HEK293 (cell line): ENCODE data around the gene NEK6.

ENCODE experiments used
- CTCF ChIA-PET: fragments of 350-600 bp; formaldehyde crosslinking; extraction: SDS; loops from one replicate; lab custom pipeline; 2021; ENCODE audit warnings: antibody characterized with exemption; lab: Yijun Ruan, JAX
- POLR2A ChIA-PET: fragments of 300-600 bp; formaldehyde crosslinking; extraction: SDS; loops from one replicate; lab custom pipeline; 2020; ENCODE audit warnings: antibody characterized with exemption, inconsistent platforms; lab: Yijun Ruan, JAX
- H3K27ac ChIP-seq: fragments of 200-500 bp; sonication (Bioruptor generic); 2 replicates; pipeline ENCODE4 v1.5.1; 2014; ENCODE audit warnings: low read depth, low read length, control low read depth, inconsistent platforms; ENCODE audit errors: extremely low read depth
- H3K36me3 ChIP-seq, 2 experiments: fragments of 200-500 bp in 1 of 2; sonication (Bioruptor generic) in 1 of 2; 1 replicate in 1 of 2; 2 replicates in 1 of 2; pipeline ENCODE4 v1.5.1; 2014 to 2017; ENCODE audit warnings: inconsistent platforms in 2 of 2, low read length in 2 of 2; ENCODE audit not compliant: control insufficient read depth in 2 of 2, insufficient read depth in 1 of 2
- H3K4me1 ChIP-seq: fragments of 200-500 bp; sonication (Bioruptor generic); 2 replicates; pipeline ENCODE4 v1.5.1; 2014; ENCODE audit warnings: mild to moderate bottlenecking, low read length, inconsistent platforms; ENCODE audit not compliant: control insufficient read depth, insufficient read depth
- H3K4me3 ChIP-seq: 2 replicates; pipeline ENCODE4 v1.5.1; 2011; ENCODE audit warnings: low read depth, mild to moderate bottlenecking, control low read depth, low read length, moderate library complexity
- H3K9me3 ChIP-seq: fragments of 200-500 bp; sonication (Bioruptor generic); 2 replicates; pipeline ENCODE4 v1.5.1; 2014; ENCODE audit warnings: low read depth, low read length, inconsistent platforms; ENCODE audit not compliant: control insufficient read depth, insufficient read depth
- GLIS1 ChIP-seq: fragments of 450-650 bp; formaldehyde crosslinking; IDR thresholded peaks from 2 replicates; pipeline ENCODE4 v1.5.1; 2016; ENCODE audit warnings: missing biosample characterization, missing genetic modification characterization
- HIC1 ChIP-seq: fragments of 450-650 bp; formaldehyde crosslinking; IDR thresholded peaks from 2 replicates; pipeline ENCODE4 v1.5.1; 2016; ENCODE audit warnings: missing biosample characterization, missing genetic modification characterization
- HOXC10 ChIP-seq: sonication (generic); formaldehyde crosslinking; IDR thresholded peaks from 2 replicates; pipeline ENCODE4 v1.8.1; 2023; ENCODE audit warnings: mild to moderate bottlenecking, missing genetic modification reagents
- KLF8 ChIP-seq: fragments of 450-650 bp; formaldehyde crosslinking; IDR thresholded peaks from 2 replicates; pipeline ENCODE4 v1.5.1; 2016; ENCODE audit warnings: missing biosample characterization, missing genetic modification characterization
- SP3 ChIP-seq: fragments of 450-650 bp; formaldehyde crosslinking; IDR thresholded peaks from 2 replicates; pipeline ENCODE4 v1.5.1; 2016; ENCODE audit warnings: missing biosample characterization, missing genetic modification characterization
- SP7 ChIP-seq: fragments of 450-650 bp; formaldehyde crosslinking; IDR thresholded peaks from 2 replicates; pipeline ENCODE4 v1.5.1; 2016; ENCODE audit warnings: missing biosample characterization, missing genetic modification characterization
- YY2 ChIP-seq: fragments of 450-650 bp; formaldehyde crosslinking; IDR thresholded peaks from 2 replicates; pipeline ENCODE4 v1.5.1; 2016; ENCODE audit warnings: missing biosample characterization, missing genetic modification characterization
- ZBTB10 ChIP-seq: fragments of 450-650 bp; formaldehyde crosslinking; IDR thresholded peaks from 2 replicates; pipeline ENCODE4 v1.5.1; 2016; ENCODE audit warnings: missing biosample characterization, missing genetic modification characterization
- ZBTB48 ChIP-seq: fragments of 450-650 bp; formaldehyde crosslinking; IDR thresholded peaks from 2 replicates; pipeline ENCODE4 v1.5.1; 2016; ENCODE audit warnings: missing biosample characterization, missing genetic modification characterization
- ZBTB7A ChIP-seq: fragments of 450-650 bp; formaldehyde crosslinking; IDR thresholded peaks from 2 replicates; pipeline ENCODE4 v1.5.1; 2016; ENCODE audit warnings: low read depth, missing biosample characterization, missing genetic modification characterization
- ZNF132 ChIP-seq: fragments of 450-650 bp; formaldehyde crosslinking; IDR thresholded peaks from 2 replicates; pipeline ENCODE4 v1.5.1; 2017; ENCODE audit warnings: missing biosample characterization, missing genetic modification characterization, borderline replicate concordance
- ZNF133 ChIP-seq: fragments of 450-650 bp; formaldehyde crosslinking; IDR thresholded peaks from 2 replicates; pipeline ENCODE4 v1.5.1; 2016; ENCODE audit warnings: missing biosample characterization, missing genetic modification characterization
- ZNF169 ChIP-seq: fragments of 450-650 bp; formaldehyde crosslinking; IDR thresholded peaks from 2 replicates; pipeline ENCODE4 v1.5.1; 2016; ENCODE audit warnings: missing biosample characterization, missing genetic modification characterization
- ZNF175 ChIP-seq: fragments of 450-650 bp; formaldehyde crosslinking; IDR thresholded peaks from 2 replicates; pipeline ENCODE4 v1.5.1; 2016; ENCODE audit warnings: missing biosample characterization, missing genetic modification characterization
- ZNF211 ChIP-seq: fragments of 450-650 bp; formaldehyde crosslinking; IDR thresholded peaks from 2 replicates; pipeline ENCODE4 v1.5.1; 2016; ENCODE audit warnings: low read depth, missing biosample characterization, missing genetic modification characterization
- ZNF280C ChIP-seq: fragments of 450-650 bp; formaldehyde crosslinking; IDR thresholded peaks from 2 replicates; pipeline ENCODE4 v1.5.1; 2016; ENCODE audit warnings: missing biosample characterization, missing genetic modification characterization
- ZNF596 ChIP-seq: fragments of 450-650 bp; IDR thresholded peaks from 2 replicates; pipeline ENCODE4 v1.5.0; 2018; ENCODE audit warnings: missing biosample characterization, mild to moderate bottlenecking, missing genetic modification characterization, moderate library complexity
- ZNF658 ChIP-seq: fragments of 450-650 bp; formaldehyde crosslinking; IDR thresholded peaks from 2 replicates; pipeline ENCODE4; 2016; ENCODE audit warnings: missing biosample characterization, missing genetic modification characterization
- ZNF692 ChIP-seq: fragments of 450-650 bp; formaldehyde crosslinking; IDR thresholded peaks from 2 replicates; pipeline ENCODE4 v1.5.1; 2016; ENCODE audit warnings: missing biosample characterization, missing genetic modification characterization
- ZNF792 ChIP-seq: fragments of 450-650 bp; formaldehyde crosslinking; IDR thresholded peaks from 2 replicates; pipeline ENCODE4 v1.5.1; 2016; ENCODE audit warnings: missing biosample characterization, missing genetic modification characterization
- ZSCAN16 ChIP-seq: fragments of 450-650 bp; formaldehyde crosslinking; IDR thresholded peaks from 2 replicates; pipeline ENCODE4 v1.5.1; 2016; ENCODE audit warnings: missing biosample characterization, missing genetic modification characterization
- ZSCAN5A ChIP-seq: fragments of 450-650 bp; formaldehyde crosslinking; IDR thresholded peaks from 2 replicates; pipeline ENCODE4 v1.5.1; 2016; ENCODE audit warnings: missing biosample characterization, missing genetic modification characterization

Gene NEK6

GRCh38 chr9:124268661-124269060, 10.9 kb downstream of the NEK6 start:
- no peak overlapping the region for H3K4me3 ChIP-seq
- H3K4me1 ChIP-seq: no peaks in the 10 kb centered on the region
- H3K36me3 ChIP-seq: peaks cover 0 to 3% of the 10 kb centered on the region in 2 experiments; a peak in 1 of 3 replicates
- ChIA-PET POLR2A (no interaction called here), CTCF (interaction anchor here (1.2 kb wide), 1 partner anchor 41 kb away, joined by 4 read pairs; no protein-coding TSS in a partner anchor)
- no peak for TF ChIP-seq ZNF280C (tag by site-specific recombination)
- TF ChIP-seq ZNF133: no peak
- H3K9me3 ChIP-seq: no peaks in the 10 kb centered on the region
- H3K27ac ChIP-seq: no peak overlapping the region

- H3K27ac ChIP-seq: no peak overlapping the region
- H3K4me3 ChIP-seq: no peak overlapping the region
- no peak for TF ChIP-seq ZNF792 (tag by site-specific recombination)
- TF ChIP-seq YY2: no peak
- TF ChIP-seq ZSCAN16 (tag by site-specific recombination): no peak
- TF ChIP-seq ZNF211: no peak
- TF ChIP-seq HOXC10 (CRISPR knock-in tag): no peak
- no peak for TF ChIP-seq ZBTB10 (tag by site-specific recombination)
- ChIA-PET POLR2A (no interaction called here), CTCF (interaction anchor here (1.2 kb wide), 1 partner anchor 40 kb away, joined by 4 read pairs; no protein-coding TSS in a partner anchor)
- H3K4me1 ChIP-seq: no peaks in the 10 kb centered on the region
- H3K9me3 ChIP-seq: no peaks in the 10 kb centered on the region
- peaks cover 0 to 3% of the 10 kb centered on the region in 2 experiments; a peak in 1 of 3 replicates for H3K36me3 ChIP-seq
These were observed 11.8 kb downstream of the NEK6 start for GRCh38 chr9:124269556-124269955.

GRCh38 chr9:124270504-124271335, 13.0 kb downstream of the NEK6 start:
- Histone ChIP-seq H3K36me3 (peaks cover 0 to 3% of the 10 kb centered on the region in 2 experiments; a peak in 1 of 3 replicates), H3K4me1 (no peaks in the 10 kb centered on the region), H3K9me3 (no peaks in the 10 kb centered on the region), H3K27ac (no peak overlapping the region), H3K4me3 (no peak overlapping the region)
- ChIA-PET CTCF (no interaction called here), POLR2A (no interaction called here)
- no peak for TF ChIP-seq ZNF596
- no peak for TF ChIP-seq ZBTB7A (tag by site-specific recombination)
- TF ChIP-seq GLIS1: no peak
- TF ChIP-seq ZNF169: no peak
- TF ChIP-seq ZNF658: no peak
- TF ChIP-seq ZSCAN5A (tag by site-specific recombination): no peak
- no peak for TF ChIP-seq ZNF692 (tag by site-specific recombination)
- no peak for TF ChIP-seq KLF8
- TF ChIP-seq ZNF175 (tag by site-specific recombination): no peak
- no peak for TF ChIP-seq HIC1 (tag by site-specific recombination)
- no peak for TF ChIP-seq SP7 (tag by site-specific recombination)
- no peak for TF ChIP-seq ZBTB48 (tag by site-specific recombination)
- TF ChIP-seq SP3 (tag by site-specific recombination): no peak
- TF ChIP-seq ZNF132 (tag by site-specific recombination): no peak
